Endodermal cell (in vitro differentiated cells): Measurements from ENCODE around the gene SEMA3D. TPM values are rescaled to one million over a fixed set of nuclear protein-coding genes. Genes with fewer than 3 reads are reported as not detected.

ENCODE experiments used
- DNase-seq: peaks from one replicate; pipeline ENCODE4 v3.0.0-alpha.2; 2017
- H3K27ac ChIP-seq: 2 replicates; pipeline ENCODE4 v1.5.1; 2013; ENCODE audit warnings: mild to moderate bottlenecking, low read depth, low read length, moderate library complexity
- H3K27me3 ChIP-seq: 2 replicates; pipeline ENCODE4 v1.6.1; 2013; ENCODE audit warnings: mild to moderate bottlenecking, low read length, moderate library complexity; ENCODE audit not compliant: insufficient read depth, control insufficient read depth, poor library complexity, severe bottlenecking
- H3K36me3 ChIP-seq: 2 replicates; pipeline ENCODE4 v1.7.0; 2013; ENCODE audit warnings: mild to moderate bottlenecking, low read length, moderate library complexity; ENCODE audit not compliant: control insufficient read depth, insufficient read depth
- H3K4me1 ChIP-seq: one replicate; pipeline ENCODE4 v1.7.0; 2013; ENCODE audit warnings: low read length; ENCODE audit not compliant: control insufficient read depth, insufficient read depth
- H3K4me3 ChIP-seq: 2 replicates; pipeline ENCODE4 v1.5.1; 2013; ENCODE audit warnings: mild to moderate bottlenecking, low read length, moderate library complexity
- H3K9ac ChIP-seq: 2 replicates; pipeline ENCODE4 v1.6.1; 2013; ENCODE audit warnings: mild to moderate bottlenecking, low read length, moderate library complexity; ENCODE audit not compliant: poor library complexity, severe bottlenecking; ENCODE audit errors: extremely low read depth
- H3K9me3 ChIP-seq: 2 replicates; pipeline ENCODE4 v1.6.1; 2013; ENCODE audit warnings: mild to moderate bottlenecking, low read length, moderate library complexity; ENCODE audit not compliant: control insufficient read depth
- H3K27ac Mint-ChIP-seq: 2 replicates; pipeline ENCODE4 v1.8.0; 2020; ENCODE audit warnings: mixed read lengths
- H3K27me3 Mint-ChIP-seq: 2 replicates; pipeline ENCODE4 v1.8.0; 2021; ENCODE audit warnings: mild to moderate bottlenecking, mixed read lengths; ENCODE audit not compliant: insufficient read depth
- H3K36me3 Mint-ChIP-seq: 2 replicates; pipeline ENCODE4 v1.8.0; 2020; ENCODE audit warnings: low read depth, mixed read lengths
- H3K4me1 Mint-ChIP-seq: 2 replicates; pipeline ENCODE4 v1.8.0; 2020; ENCODE audit warnings: mixed read lengths
- H3K4me3 Mint-ChIP-seq: 2 replicates; pipeline ENCODE4 v1.8.0; 2020; ENCODE audit warnings: mild to moderate bottlenecking, moderate library complexity, mixed read lengths
- H3K9me3 Mint-ChIP-seq: 2 replicates; pipeline ENCODE4 v1.8.0; 2020; ENCODE audit warnings: mild to moderate bottlenecking, mixed read lengths
- WGBS, 2 experiments: methylation state at CpG; one replicate each; pipeline versions ENCODE4 v1.1.5 to v1.1.7; 2013; ENCODE audit warnings: missing lambda C conversion rate in 2 of 2, mixed read lengths in 1 of 2; ENCODE audit not compliant: insufficient coverage in 1 of 2, insufficient read length in 1 of 2; 5-methylcytosine and 5-hydroxymethylcytosine counted together
- total RNA-seq, 2 donors: library from RNA; stranded (reverse); fragmentation: NEBNext Ultra II Directional in 1 of 2; extraction: Animal tissue kit (Norgen Biotek cat#: 25700) in 1 of 2; gene quantifications; 2 replicates in 1 of 2; 3 replicates in 1 of 2; pipeline ENCODE4 v1.2.1, GENCODE V29; 2021
- TF ChIP-seq, protein P1 (sequence below): fragments of 200-600 bp; sonication (generic); conservative IDR thresholded peaks from 2 replicates; pipeline ENCODE4 v1.5.0; 2021; ENCODE audit warnings: antibody characterized with exemption, mild to moderate bottlenecking

SEMA3D gene
- total RNA-seq, 2 donors from 2014 or later, result 6.5 to 13.9 TPM

DNA sequence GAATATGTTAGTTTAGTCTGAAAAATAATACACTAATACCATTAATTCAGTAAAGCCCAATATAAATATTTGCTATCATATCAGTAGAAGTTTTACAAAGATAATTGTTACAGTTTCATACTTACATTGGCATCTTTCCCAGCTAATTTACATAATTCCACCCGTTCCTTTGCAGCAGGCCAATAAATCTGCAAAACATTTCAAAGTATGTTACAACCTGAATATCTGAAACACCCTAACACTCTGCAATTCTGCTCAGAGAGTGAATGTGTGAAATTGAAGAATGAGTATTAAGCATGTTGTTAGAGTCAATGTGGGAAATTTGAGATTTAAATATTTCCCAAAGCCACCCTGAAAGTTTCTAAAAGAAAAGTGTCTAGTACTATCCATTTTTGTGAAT is 105.5 kb downstream of the SEMA3D start:
- no peak for DNase-seq
- 90 to 100% methylated on average over 1 of the region's 1 CpG for WGBS, 2 experiments
- Histone ChIP-seq H3K27me3 (no peaks in the 10 kb centered on the region), H3K36me3 (no peaks in the 10 kb centered on the region), H3K9me3 (no peaks in the 10 kb centered on the region), H3K4me3 (no peak overlapping the region), H3K27ac (no peak overlapping the region), H3K9ac (no peak overlapping the region), H3K4me1 (no peaks in the 10 kb centered on the region)
- TF ChIP-seq, protein P1, sequence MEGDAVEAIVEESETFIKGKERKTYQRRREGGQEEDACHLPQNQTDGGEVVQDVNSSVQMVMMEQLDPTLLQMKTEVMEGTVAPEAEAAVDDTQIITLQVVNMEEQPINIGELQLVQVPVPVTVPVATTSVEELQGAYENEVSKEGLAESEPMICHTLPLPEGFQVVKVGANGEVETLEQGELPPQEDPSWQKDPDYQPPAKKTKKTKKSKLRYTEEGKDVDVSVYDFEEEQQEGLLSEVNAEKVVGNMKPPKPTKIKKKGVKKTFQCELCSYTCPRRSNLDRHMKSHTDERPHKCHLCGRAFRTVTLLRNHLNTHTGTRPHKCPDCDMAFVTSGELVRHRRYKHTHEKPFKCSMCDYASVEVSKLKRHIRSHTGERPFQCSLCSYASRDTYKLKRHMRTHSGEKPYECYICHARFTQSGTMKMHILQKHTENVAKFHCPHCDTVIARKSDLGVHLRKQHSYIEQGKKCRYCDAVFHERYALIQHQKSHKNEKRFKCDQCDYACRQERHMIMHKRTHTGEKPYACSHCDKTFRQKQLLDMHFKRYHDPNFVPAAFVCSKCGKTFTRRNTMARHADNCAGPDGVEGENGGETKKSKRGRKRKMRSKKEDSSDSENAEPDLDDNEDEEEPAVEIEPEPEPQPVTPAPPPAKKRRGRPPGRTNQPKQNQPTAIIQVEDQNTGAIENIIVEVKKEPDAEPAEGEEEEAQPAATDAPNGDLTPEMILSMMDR, result no peak
- Mint-ChIP-seq H3K27me3 (no peaks in the 10 kb centered on the region), H3K36me3 (no peaks in the 10 kb centered on the region), H3K4me1 (no peaks in the 10 kb centered on the region), H3K4me3 (no peak overlapping the region), H3K27ac (no peak overlapping the region), H3K9me3 (peaks cover 4% of the 10 kb centered on the region)

DNA sequence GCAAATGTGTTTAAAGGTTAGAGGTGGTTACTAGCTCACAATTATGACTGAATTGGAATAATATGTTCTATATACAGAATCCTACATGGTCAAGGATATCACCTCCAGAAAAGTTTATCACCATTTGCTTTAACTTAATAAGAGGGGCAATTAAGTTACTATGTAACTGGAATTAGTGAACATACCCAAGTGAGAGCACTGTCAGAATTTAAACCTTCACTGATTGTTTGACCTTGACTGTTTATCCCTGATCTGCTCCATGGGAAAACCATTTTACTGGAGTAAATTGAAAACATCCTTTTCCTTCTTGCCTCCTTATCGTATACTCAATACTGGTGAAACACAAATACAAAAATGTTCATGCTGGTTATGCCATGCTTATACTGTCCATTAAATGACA is 107.4 kb downstream of the SEMA3D start:
- Mint-ChIP-seq H3K36me3 (no peaks in the 10 kb centered on the region), H3K27me3 (no peaks in the 10 kb centered on the region)

DNA sequence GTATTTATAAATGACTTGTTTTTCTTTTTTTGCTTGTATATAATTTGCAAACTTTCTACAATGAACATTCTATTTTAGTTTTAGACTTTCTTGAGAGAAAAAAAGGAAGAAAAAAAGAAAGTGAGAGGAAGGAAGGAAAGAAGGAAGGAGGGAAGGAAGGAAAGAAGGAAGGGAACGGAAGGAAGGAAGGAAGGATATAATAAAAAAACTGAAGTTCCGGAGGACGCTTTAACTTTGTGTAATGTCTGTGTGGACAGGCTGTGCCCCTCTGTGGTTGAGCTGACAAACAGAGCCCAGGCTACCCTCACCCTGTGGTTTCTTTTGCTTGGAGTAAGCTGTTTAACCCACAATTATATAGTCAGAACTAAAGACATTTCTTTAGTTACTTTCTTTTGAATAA is 108.7 kb downstream of the SEMA3D start:
- Histone ChIP-seq H3K9ac (no peak overlapping the region), H3K27me3 (no peaks in the 10 kb centered on the region), H3K4me3 (no peak overlapping the region), H3K36me3 (no peaks in the 10 kb centered on the region), H3K9me3 (no peaks in the 10 kb centered on the region), H3K4me1 (no peaks in the 10 kb centered on the region), H3K27ac (no peak overlapping the region)
- no peak overlapping the region for H3K4me3 Mint-ChIP-seq
- peaks cover 3% of the 10 kb centered on the region for H3K9me3 Mint-ChIP-seq
- WGBS, 2 experiments, result 90 to 100% methylated on average over 1 to 3 of the region's 3 CpGs
- no peaks in the 10 kb centered on the region for H3K27me3 Mint-ChIP-seq
- no peak overlapping the region for H3K27ac Mint-ChIP-seq
- DNase-seq, result no peak
- H3K36me3 Mint-ChIP-seq, result no peaks in the 10 kb centered on the region
- peaks cover 8% of the 10 kb centered on the region for H3K4me1 Mint-ChIP-seq
- TF ChIP-seq, protein P1, result no peak

More for the DNA sequence above, 107.4 kb downstream of the SEMA3D start:
- Histone ChIP-seq H3K4me3 (no peak overlapping the region), H3K9ac (no peak overlapping the region), H3K36me3 (no peaks in the 10 kb centered on the region), H3K27me3 (no peaks in the 10 kb centered on the region), H3K9me3 (no peaks in the 10 kb centered on the region), H3K4me1 (no peaks in the 10 kb centered on the region), H3K27ac (no peak overlapping the region)
- H3K4me1 Mint-ChIP-seq, result peaks cover 8% of the 10 kb centered on the region
- peaks cover 4% of the 10 kb centered on the region for H3K9me3 Mint-ChIP-seq
- DNase-seq, result no peak
- WGBS, 2 experiments, result 96% methylated on average over 1 of the region's 1 CpG; no CpG with 5 or more reads in 1 of the 2 experiments
- TF ChIP-seq, protein P1, result no peak
- H3K4me3 Mint-ChIP-seq, result no peak overlapping the region
- no peak overlapping the region for H3K27ac Mint-ChIP-seq
